ENCODE measurements around the gene OR2F2.

- TF ChIP-seq CTCF (IDR thresholded peaks at IDR 0.05) = no peak
- no peak for TF ChIP-seq POLR2A (IDR thresholded peaks at IDR 0.05)
Measured at GRCh38 chr7:143934526-143935325, at the start of gene OR2F2.
